ENCODE measurements around the gene UNC5A. TPM values are rescaled to one million over a fixed set of nuclear protein-coding genes. Genes with fewer than 3 reads are reported as not detected.

The UNC5A gene
- total RNA-seq, 1 experiment from 2014 or later: 0.07 TPM

DNA sequence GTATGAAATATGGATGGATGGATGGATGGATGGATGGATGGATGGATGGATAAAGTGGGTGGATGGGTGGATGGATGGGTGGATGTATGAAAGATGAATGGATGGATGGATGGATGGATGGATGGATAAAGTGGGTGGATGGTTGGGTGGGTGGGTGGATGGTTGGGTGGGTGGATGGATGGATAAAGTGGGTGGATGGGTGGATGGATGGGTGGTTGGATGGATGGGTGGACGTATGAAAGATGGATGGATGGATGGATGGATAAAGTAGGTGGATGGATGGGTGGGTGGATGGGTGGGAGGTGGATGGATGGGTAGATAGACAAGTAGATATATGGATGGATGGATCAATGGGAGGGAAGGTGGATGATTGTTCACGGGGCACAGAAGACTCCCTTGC, 19.0 kb downstream of the UNC5A start:
- BruUV-seq (replicated peaks): no TSS peak
- Histone ChIP-seq H3K4me1 (ENCODE audit: insufficient read depth, low read length) (no peaks in the 10 kb centered on the region), H3K9me2 (replicated peaks; ENCODE audit: low read length) (no peaks in the 10 kb centered on the region), H3K9me3 (ENCODE audit: low read length) (no peaks in the 10 kb centered on the region), H3F3A (ENCODE audit: low read length, unreplicated experiment) (no peaks in the 10 kb centered on the region), H3K4me2 (ENCODE audit: low read length) (no peak overlapping the region), H3K4me3 (ENCODE audit: low read length) (no peak overlapping the region), H4K20me1 (ENCODE audit: low read length) (no peaks in the 10 kb centered on the region), H3K79me2 (ENCODE audit: low read length) (no peaks in the 10 kb centered on the region), H3K9ac (ENCODE audit: low read length) (no peak overlapping the region), H3K27me3 (ENCODE audit: low read length) (peaks cover 18% of the 10 kb centered on the region), H3K27ac (ENCODE audit: low read length) (no peak overlapping the region), H3K36me3 (ENCODE audit: low read depth, low read length) (no peaks in the 10 kb centered on the region), H2AFZ (ENCODE audit: low read length) (no peak overlapping the region)
- ATAC-seq: no peak
- ChIA-PET CTCF (no interaction called here), POLR2A (ENCODE audit: unreplicated experiment) (no interaction called here)
- TF ChIP-seq, protein P1, sequence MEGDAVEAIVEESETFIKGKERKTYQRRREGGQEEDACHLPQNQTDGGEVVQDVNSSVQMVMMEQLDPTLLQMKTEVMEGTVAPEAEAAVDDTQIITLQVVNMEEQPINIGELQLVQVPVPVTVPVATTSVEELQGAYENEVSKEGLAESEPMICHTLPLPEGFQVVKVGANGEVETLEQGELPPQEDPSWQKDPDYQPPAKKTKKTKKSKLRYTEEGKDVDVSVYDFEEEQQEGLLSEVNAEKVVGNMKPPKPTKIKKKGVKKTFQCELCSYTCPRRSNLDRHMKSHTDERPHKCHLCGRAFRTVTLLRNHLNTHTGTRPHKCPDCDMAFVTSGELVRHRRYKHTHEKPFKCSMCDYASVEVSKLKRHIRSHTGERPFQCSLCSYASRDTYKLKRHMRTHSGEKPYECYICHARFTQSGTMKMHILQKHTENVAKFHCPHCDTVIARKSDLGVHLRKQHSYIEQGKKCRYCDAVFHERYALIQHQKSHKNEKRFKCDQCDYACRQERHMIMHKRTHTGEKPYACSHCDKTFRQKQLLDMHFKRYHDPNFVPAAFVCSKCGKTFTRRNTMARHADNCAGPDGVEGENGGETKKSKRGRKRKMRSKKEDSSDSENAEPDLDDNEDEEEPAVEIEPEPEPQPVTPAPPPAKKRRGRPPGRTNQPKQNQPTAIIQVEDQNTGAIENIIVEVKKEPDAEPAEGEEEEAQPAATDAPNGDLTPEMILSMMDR (conservative IDR thresholded peaks at IDR 0.05; ENCODE audit: low read depth, low read length): no peak
- TF ChIP-seq EZH2 (IDR thresholded peaks at IDR 0.05; ENCODE audit: low read length, unreplicated experiment) (no peak), EZH2phosphoT487 (IDR thresholded peaks at IDR 0.05; ENCODE audit: borderline replicate concordance, low read length) (no peak)
- intact Hi-C loops (cut with micrococcal nuclease): no loop called here
- no peak for DNase-seq

DNA sequence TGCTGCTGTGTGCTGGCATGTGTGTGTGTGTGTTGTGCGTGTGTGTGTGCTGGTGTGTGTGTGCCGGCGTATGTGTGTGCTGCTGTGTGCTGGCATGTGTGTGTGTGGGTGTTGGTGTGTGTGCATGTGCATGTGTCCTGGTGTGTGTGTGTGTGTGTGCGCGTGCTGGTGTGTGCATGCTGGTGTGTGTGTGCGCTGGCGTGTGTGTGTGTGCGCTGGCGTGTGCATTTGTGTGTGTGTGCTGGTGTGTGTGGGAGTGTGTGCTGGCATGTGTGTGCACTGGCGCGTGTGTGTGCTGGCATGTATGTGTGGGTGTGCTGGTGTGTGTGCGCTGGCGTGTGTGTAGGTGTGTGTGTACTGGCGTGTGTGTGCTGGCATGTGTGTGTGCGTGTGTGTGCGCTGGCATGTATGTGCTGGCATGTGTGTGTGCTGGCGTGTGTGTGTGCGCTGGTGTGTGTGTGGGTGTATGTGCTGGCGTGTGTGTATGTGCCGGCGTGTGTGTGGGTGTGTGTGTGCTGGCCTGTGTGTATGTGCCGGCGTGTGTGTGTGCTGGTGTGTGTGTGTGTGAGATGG, 20.1 kb downstream of the UNC5A start:
- Histone ChIP-seq H3K4me2 (ENCODE audit: low read length) (no peak overlapping the region), H3K36me3 (ENCODE audit: low read depth, low read length) (no peaks in the 10 kb centered on the region), H3K4me3 (ENCODE audit: low read length) (no peak overlapping the region), H3K79me2 (ENCODE audit: low read length) (no peaks in the 10 kb centered on the region), H2AFZ (ENCODE audit: low read length) (no peak overlapping the region), H3K9ac (ENCODE audit: low read length) (no peak overlapping the region), H3K27me3 (ENCODE audit: low read length) (peaks cover 28% of the 10 kb centered on the region), H3K27ac (ENCODE audit: low read length) (no peak overlapping the region), H4K20me1 (ENCODE audit: low read length) (no peaks in the 10 kb centered on the region), H3F3A (ENCODE audit: low read length, unreplicated experiment) (no peaks in the 10 kb centered on the region), H3K9me3 (ENCODE audit: low read length) (no peaks in the 10 kb centered on the region), H3K9me2 (replicated peaks; ENCODE audit: low read length) (no peaks in the 10 kb centered on the region), H3K4me1 (ENCODE audit: insufficient read depth, low read length) (no peaks in the 10 kb centered on the region)
- ATAC-seq: no peak
- ChIA-PET CTCF (no interaction called here), POLR2A (ENCODE audit: unreplicated experiment) (no interaction called here)
- BruUV-seq (replicated peaks): no TSS peak
- TF ChIP-seq EZH2phosphoT487 (IDR thresholded peaks at IDR 0.05; ENCODE audit: borderline replicate concordance, low read length): no peak
- TF ChIP-seq EZH2 (IDR thresholded peaks at IDR 0.05; ENCODE audit: low read length, unreplicated experiment): no peak
- TF ChIP-seq, protein P1 (conservative IDR thresholded peaks at IDR 0.05; ENCODE audit: low read depth, low read length): no peak
- no peak for DNase-seq
- intact Hi-C loops (cut with micrococcal nuclease): no loop called here

DNA sequence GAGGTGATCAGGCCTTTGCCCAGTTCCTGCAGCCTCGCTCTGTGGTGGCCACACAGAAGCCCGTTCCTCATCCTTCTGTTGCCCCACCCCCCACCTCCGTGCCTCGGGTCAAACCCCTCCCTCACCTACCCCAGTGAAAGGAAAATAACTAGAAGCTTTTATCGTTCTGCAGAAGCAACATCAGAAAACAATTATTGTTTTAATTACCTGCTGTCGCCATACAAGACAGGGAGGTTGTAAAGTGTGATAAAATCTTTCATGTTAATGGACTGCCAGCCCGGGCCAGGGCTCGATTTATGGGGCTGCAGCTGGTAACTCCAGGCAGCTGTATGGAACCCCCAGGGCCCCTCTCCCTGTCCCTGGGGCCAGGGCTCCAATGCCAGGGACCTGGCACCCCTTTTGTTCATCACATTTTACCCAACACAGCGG, 20.6 kb downstream of the UNC5A start:
- TF ChIP-seq EZH2phosphoT487 (IDR thresholded peaks at IDR 0.05; ENCODE audit: borderline replicate concordance, low read length): no peak
- TF ChIP-seq, protein P1 (conservative IDR thresholded peaks at IDR 0.05; ENCODE audit: low read depth, low read length): no peak
- no peak for TF ChIP-seq EZH2 (IDR thresholded peaks at IDR 0.05; ENCODE audit: low read length, unreplicated experiment)
- Histone ChIP-seq H3K4me1 (ENCODE audit: insufficient read depth, low read length) (no peaks in the 10 kb centered on the region), H3F3A (ENCODE audit: low read length, unreplicated experiment) (no peaks in the 10 kb centered on the region), H3K79me2 (ENCODE audit: low read length) (no peaks in the 10 kb centered on the region), H3K27ac (ENCODE audit: low read length) (no peak overlapping the region), H4K20me1 (ENCODE audit: low read length) (no peaks in the 10 kb centered on the region), H3K9me2 (replicated peaks; ENCODE audit: low read length) (no peaks in the 10 kb centered on the region), H3K9ac (ENCODE audit: low read length) (no peak overlapping the region), H3K4me2 (ENCODE audit: low read length) (no peak overlapping the region), H3K9me3 (ENCODE audit: low read length) (no peaks in the 10 kb centered on the region), H2AFZ (ENCODE audit: low read length) (no peak overlapping the region), H3K36me3 (ENCODE audit: low read depth, low read length) (no peaks in the 10 kb centered on the region), H3K27me3 (ENCODE audit: low read length) (peaks cover 30% of the 10 kb centered on the region), H3K4me3 (ENCODE audit: low read length) (no peak overlapping the region)
- no TSS peak for BruUV-seq (replicated peaks)
- no peak for DNase-seq
- ATAC-seq: no peak
- intact Hi-C loops (cut with micrococcal nuclease): no loop called here
- POLR2A ChIA-PET (ENCODE audit: unreplicated experiment): no interaction called here
- CTCF ChIA-PET: no interaction called here

All from PC-3 (cell line).